ENCODE measurements around the gene EXT2. TPM values are rescaled to one million over a fixed set of nuclear protein-coding genes. Genes with fewer than 3 reads are reported as not detected.

EXT2 gene
- total RNA-seq, 1 experiment from 2014 or later, result 42.9 TPM

GRCh38 chr11:44279483-44279882, 184.0 kb downstream of the EXT2 start:
- H3K27ac Mint-ChIP-seq, result no peak overlapping the region; a peak in 2 of 7 replicates
- Histone ChIP-seq H2AK5ac (ENCODE audit: insufficient read length, low read length) (no peak overlapping the region), H2BK15ac (ENCODE audit: low read depth, low read length) (no peak overlapping the region), H3K4me2 (ENCODE audit: insufficient read depth, insufficient read length, low read length) (no peak overlapping the region), H3K27me3 (ENCODE audit: insufficient read depth, low read length) (no peaks in the 10 kb centered on the region), H3K9me3 (ENCODE audit: control insufficient read depth, low read depth, low read length) (no peaks in the 10 kb centered on the region), H4K5ac (ENCODE audit: insufficient read length, low read depth, low read length) (no peak overlapping the region), H4K8ac (replicated peaks; ENCODE audit: insufficient read length, low read depth, low read length) (no peak overlapping the region), H2BK120ac (ENCODE audit: low read depth, low read length, poor library complexity, severe bottlenecking) (no peak overlapping the region), H3K56ac (ENCODE audit: insufficient read length, low read depth, low read length) (no peak overlapping the region), H2BK5ac (ENCODE audit: insufficient read length, low read length) (no peak overlapping the region), H3K18ac (ENCODE audit: insufficient read length, low read depth, low read length) (no peak overlapping the region), H3K4me1 (ENCODE audit: insufficient read depth, low read length) (no peaks in the 10 kb centered on the region; the same call in 1 of the 2 replicates), H3K27ac (ENCODE audit: insufficient read length, low read depth, low read length) (no peak overlapping the region), H3K9ac (ENCODE audit: extremely low read depth, insufficient read length, low read length) (no peak overlapping the region), H2BK20ac (ENCODE audit: low read depth, low read length, poor library complexity, severe bottlenecking) (no peak overlapping the region), H3T11ph (ENCODE audit: low read length) (no peak overlapping the region), H4K20me1 (ENCODE audit: control insufficient read depth, insufficient read depth, insufficient read length) (no peaks in the 10 kb centered on the region), H3K79me1 (ENCODE audit: insufficient read depth, low read depth, low read length, poor library complexity, severe bottlenecking) (no peaks in the 10 kb centered on the region), H3K79me2 (ENCODE audit: insufficient read depth, low read length) (no peaks in the 10 kb centered on the region), H3K23ac (ENCODE audit: insufficient read length, low read depth, low read length) (no peak overlapping the region), H2BK12ac (ENCODE audit: insufficient read length, low read depth, low read length) (no peak overlapping the region), H4K91ac (ENCODE audit: insufficient read length, low read depth, low read length) (no peak overlapping the region), H2AFZ (ENCODE audit: low read length) (no peak overlapping the region), H3K4ac (ENCODE audit: low read depth, low read length) (no peak overlapping the region), H3K14ac (ENCODE audit: insufficient read depth, low read length) (no peak overlapping the region), H3K23me2 (ENCODE audit: insufficient read length, low read depth, low read length, poor library complexity, severe bottlenecking) (no peaks in the 10 kb centered on the region)
- no peaks in the 10 kb centered on the region; a peak in 1 of 5 replicates for H3K9me3 Mint-ChIP-seq
- H3K27me3 Mint-ChIP-seq (ENCODE audit: low read depth), result peaks cover 5% of the 10 kb centered on the region
- no peak for TF ChIP-seq CTCF (conservative IDR thresholded peaks at IDR 0.05)
- peaks cover 12 to 15% of the 10 kb centered on the region in 2 experiments for H3K4me1 Mint-ChIP-seq
- WGBS (ENCODE audit: extremely low coverage, insufficient read length, low lambda C conversion rate), result no CpG with 5 or more reads among the region's 6 CpGs
- no peak overlapping the region for H3K4me3 Mint-ChIP-seq
- no peaks in the 10 kb centered on the region for H3K36me3 Mint-ChIP-seq (ENCODE audit: insufficient read depth in 1 of 3, low read depth in 3 of 3)
- no peak for DNase-seq
